Measurements from ENCODE around the gene LRCOL1.
"Not testable (repeated sequence)": the region's sequence is repeated elsewhere in the genome, so short reads cannot be mapped to it uniquely, and the experiment has no call there.

The LRCOL1 gene

DNA sequence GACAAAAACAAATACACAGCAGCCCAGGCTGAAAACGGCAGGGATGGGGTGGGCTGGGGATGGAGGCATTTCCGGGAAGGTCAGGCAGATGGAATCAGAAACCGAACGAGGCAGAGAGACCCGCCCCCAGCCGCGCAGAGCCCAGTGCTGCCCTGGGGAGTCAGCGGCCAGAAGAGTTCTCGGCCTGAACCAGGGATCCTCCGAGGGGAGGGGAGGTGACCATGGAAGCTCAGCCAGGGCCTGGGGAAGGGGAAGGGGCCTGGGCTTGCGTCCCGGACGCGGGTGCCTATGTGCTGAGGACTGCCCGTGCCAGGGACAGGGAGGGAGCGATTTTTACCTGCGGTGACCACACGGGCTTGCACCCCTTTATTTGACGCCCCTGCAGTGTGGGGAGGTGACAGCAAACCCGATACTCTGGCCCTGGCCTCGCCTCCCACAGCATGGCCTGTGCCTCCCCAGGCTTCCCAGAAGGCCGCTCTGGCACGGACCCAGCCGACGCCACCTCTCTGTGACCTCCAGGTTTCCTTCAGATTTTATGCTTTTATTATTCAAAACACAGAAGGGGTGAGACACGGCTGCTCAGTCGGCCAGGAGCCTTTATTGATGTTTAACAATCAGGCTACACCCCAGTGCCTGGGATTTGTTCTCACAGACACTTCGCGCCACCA, 7.7 kb downstream of the LRCOL1 start:
- no peak for DNase-seq (ENCODE audit: low read depth in 1 of 2, low spot score in 1 of 2)

GRCh38 chr12:132601171-132601883, 9.1 kb downstream of the LRCOL1 start:
- no peak for DNase-seq (ENCODE audit: low read depth in 1 of 2, low spot score in 1 of 2)

- no peak for DNase-seq (ENCODE audit: low read depth in 1 of 2, low spot score in 1 of 2)
These were observed 10.0 kb downstream of the LRCOL1 start for GRCh38 chr12:132600048-132601032.

GRCh38 chr12:132599502-132599901, 10.9 kb downstream of the LRCOL1 start:
- DNase-seq (ENCODE audit: low read depth in 1 of 2, low spot score in 1 of 2) = not testable (repeated sequence)

DNA sequence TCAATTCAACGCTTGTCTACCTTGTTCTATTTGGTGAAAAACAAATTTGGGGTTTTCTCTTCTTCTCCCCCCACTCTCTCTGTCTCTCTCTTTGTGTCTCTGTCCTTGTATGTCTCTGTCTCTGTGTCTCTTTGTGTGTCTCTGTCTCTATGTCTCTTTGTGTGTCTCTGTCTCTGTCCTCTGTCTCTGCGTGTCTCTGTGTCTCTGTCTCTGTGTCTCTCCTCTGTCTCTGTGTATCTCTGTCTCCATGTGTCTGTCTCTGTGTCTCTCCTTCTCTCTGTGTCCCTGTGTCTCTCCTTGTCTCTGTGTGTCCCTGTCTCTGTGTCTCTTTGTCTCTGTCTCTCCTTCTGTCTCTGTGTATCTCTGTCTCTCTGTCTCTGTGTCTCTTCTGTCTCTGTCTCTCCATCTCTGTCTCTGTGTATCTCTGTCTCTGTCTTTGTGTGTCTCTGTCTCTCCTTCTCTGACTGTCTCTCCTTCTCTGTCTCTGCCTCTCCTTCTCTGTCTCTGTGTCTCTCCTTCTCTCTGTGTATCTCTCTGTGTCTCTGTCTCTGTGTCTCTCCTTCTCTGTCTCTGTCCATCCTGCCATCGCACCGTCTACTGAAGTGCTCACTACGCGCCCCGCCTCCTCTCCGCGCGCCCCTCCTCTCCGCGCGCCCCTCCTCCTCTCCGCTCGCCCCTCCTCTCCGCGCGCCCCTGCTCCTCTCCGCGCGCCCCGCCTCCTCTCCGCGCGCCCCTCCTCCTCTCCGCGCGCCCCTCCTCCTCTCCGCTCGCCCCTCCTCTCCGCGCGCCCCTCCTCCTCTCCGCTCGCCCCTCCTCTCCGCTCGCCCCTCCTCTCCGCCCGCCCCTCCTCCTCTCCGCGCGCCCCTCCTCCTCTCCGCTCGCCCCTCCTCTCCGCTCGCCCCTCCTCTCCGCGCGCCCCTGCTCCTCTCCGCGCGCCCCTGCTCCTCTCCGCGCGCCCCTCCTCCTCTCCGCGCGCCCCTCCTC, 12.8 kb downstream of the LRCOL1 start:
- no peak for DNase-seq (ENCODE audit: low read depth in 1 of 2, low spot score in 1 of 2)

GRCh38 chr12:132596016-132596415, 14.4 kb downstream of the LRCOL1 start:
- no peak for DNase-seq (ENCODE audit: low read depth in 1 of 2, low spot score in 1 of 2)

DNA sequence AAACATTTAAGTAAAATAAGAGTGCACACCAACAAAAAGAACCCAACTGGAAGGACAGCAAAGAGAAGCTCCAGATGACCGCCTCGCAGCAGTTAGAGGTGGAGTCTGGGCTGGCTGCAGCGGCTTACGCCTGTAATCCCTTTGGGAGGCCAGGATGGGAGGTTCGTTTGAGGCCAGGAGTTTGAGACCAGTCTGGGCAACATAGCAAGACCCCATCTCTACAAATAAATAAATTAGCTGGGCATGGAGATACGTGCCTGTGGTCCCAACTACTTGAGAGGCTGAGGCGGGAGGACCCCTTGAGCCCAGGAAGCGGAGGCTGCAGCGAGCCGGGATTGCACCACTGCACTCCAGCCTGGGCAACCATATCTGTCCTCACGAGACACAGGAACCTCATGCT, 15.2 kb downstream of the LRCOL1 start:
- DNase-seq (ENCODE audit: low read depth in 1 of 2, low spot score in 1 of 2) = no peak

GRCh38 chr12:132593938-132594358, 16.4 kb downstream of the LRCOL1 start:
- DNase-seq (ENCODE audit: low read depth in 1 of 2, low spot score in 1 of 2) = no peak

- DNase-seq (ENCODE audit: low read depth in 1 of 2, low spot score in 1 of 2) = no peak
These were observed 16.9 kb downstream of the LRCOL1 start for GRCh38 chr12:132593521-132593920.

GRCh38 chr12:132593071-132593470, 17.3 kb downstream of the LRCOL1 start:
- DNase-seq (ENCODE audit: low read depth in 1 of 2, low spot score in 1 of 2) = no peak

DNA sequence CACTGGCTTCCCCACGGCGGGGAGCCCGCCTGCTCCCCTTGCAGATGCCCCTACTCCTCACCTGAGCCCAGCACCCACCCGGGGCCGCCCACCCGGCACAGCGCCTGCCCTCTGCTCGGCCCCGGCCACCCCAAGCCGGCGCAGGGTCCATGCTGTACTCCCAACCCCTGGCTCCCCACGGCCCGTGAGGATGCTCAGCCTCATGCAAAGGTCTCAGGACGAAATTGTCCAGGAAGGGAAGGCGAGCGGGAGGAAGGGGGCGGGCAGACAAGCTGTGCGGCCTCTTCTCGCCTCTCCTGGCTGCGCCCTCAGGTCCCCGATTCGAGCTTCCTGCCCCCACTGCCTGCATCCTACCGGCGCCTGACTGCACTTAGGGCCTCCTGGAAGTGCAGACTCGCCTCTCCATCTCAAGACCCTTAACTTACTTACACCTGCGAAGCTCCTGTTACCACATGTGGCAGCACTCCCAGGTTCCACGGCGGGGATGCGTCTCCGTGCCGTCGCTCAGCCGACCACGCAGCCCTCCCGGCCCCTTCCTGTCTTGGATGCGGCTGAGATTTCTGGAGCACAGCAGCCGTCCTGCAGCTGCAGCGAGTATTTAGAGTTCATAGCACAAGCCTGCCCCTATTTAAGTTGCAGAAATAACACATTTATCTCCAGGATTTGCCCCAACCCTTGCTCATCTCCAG, 18.0 kb downstream of the LRCOL1 start:
- DNase-seq (ENCODE audit: low read depth in 1 of 2, low spot score in 1 of 2) = no peak

DNA sequence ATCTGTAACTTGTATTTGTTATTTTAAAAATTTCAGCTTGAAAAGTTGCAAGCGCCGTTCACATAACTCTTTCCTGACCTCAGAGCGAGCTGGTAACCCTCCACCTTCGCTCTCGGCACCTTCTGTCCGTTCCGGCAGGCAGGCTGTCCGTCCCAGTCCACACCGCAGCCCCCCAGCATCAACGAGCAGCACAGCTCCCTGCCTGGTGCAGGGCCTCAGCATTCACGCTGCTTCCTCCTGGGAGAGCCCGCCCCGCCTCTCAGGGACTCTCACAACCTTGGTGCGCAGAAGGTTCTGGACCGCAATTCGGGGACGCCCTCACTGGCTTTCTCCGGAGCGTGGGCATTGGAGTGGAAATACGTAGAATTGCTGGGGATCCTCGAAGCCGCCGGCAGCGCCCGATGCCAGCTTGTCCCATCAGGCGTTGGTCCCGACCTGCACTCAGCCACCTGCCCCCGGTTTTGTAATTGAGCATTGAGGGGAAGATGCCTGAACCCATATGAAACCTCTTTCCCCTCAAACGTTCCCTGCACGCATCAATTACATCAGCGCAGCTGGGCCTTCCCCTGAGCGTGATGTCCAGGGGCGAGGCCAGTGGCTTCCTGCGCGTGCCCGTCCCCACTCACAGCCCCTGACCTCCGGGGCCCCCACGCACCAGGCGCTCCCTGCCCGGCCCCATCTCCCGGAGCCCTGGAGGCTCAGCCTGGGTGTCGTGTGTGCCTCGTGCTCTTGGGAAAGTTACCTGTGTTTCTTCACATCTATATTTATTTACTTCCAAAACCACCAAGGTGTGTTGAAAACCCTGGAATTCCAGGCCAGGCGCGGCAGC, 19.1 kb downstream of the LRCOL1 start:
- DNase-seq (ENCODE audit: low read depth in 1 of 2, low spot score in 1 of 2) = no peak

GRCh38 chr12:132588821-132589669, 21.3 kb downstream of the LRCOL1 start:
- no peak for DNase-seq (ENCODE audit: low read depth in 1 of 2, low spot score in 1 of 2)

DNA sequence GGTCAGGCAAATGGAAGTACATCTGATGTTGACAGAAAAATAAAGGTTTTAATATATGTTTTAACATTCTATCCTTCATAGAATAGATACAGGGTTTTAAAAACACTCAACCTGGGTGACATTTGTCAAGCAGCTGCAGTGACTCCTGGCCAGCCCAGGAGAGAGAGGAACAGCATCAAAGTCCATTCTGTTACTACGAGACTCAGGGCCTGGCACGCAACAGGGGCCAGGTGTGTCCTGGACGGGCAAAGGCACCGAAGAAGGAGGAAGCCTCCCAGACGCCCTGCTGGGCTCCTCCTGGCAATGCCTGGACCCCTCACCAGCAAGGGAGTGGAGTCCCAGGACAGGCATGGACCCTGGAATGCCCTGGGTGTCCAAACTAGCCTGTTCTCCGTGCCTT, 22.1 kb downstream of the LRCOL1 start:
- DNase-seq (ENCODE audit: low read depth in 1 of 2, low spot score in 1 of 2) = no peak

DNA sequence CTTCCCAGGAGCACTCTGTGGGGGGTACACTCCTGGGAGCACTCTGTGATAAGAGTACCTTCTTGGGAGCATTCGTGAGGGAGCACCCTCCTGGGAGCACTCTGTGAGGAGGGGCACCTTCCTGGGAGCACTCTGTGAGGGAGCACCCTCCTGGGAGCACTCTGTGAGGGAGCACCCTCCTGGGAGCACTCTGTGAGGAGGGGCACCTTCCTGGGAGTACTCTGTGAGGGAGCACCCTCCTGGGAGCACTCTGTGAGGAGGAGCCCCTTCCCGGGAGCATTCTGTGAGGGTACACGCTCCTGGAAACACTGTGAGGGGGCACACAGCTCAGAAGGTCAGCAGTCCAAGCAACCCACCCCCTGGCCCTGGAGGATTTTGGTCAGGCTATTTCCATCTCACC, 22.6 kb downstream of the LRCOL1 start:
- no peak for DNase-seq (ENCODE audit: low read depth in 1 of 2, low spot score in 1 of 2)

DNA sequence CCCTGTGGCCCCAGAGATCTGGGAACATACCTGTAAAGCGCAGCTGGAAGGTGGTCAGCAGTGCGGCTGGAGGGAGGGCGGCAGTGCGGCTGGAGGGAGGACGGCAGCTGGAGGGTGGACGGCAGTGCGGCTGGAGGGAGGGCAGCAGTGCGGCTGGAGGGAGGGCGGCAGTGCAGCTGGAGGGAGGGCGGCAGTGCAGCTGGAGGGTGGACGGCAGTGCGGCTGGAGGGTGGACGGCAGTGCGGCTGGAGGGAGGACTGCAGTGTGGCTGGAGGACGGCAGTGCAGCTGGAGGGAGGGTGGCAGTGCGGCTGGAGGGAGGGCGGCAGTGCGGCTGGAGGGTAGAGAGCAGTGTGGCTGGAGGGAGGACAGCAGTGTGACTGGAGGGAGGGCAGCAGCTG, 23.5 kb downstream of the LRCOL1 start:
- no peak for DNase-seq (ENCODE audit: low read depth in 1 of 2, low spot score in 1 of 2)

GRCh38 chr12:132585177-132585576, 25.2 kb downstream of the LRCOL1 start:
- no peak for DNase-seq (ENCODE audit: low read depth in 1 of 2, low spot score in 1 of 2)

DNA sequence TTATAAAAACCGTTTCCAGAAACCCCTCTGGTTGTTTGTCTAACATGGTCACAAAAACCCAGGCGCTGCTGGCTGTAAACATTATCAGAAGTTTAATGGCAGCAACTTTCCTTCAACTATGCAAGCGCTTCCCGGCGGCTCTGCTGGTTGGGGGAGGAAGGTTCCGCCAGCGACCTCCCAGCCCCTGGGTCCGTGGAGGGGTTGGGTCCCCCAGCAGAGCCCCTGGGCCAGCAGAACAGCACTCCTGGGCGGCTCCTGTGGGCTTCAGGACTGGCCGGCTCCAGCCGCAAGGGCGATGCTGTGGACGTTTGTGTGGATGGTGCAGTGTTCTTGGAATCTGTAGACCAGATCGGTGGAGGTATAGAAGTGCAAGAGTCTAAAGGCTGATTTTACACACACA, 26.0 kb downstream of the LRCOL1 start:
- DNase-seq (ENCODE audit: low read depth in 1 of 2, low spot score in 1 of 2) = no peak
